HG03521 (cell line): Measurements from ENCODE around the gene NBEAL2.
"Not testable (repeated sequence)": the region's sequence is repeated elsewhere in the genome, so short reads cannot be mapped to it uniquely, and the experiment has no call there.

Experiments
- ATAC-seq: cut with Tn5 transposase; IDR thresholded peaks from one replicate; pipeline ENCODE4 v1.9.1; 2021; ENCODE audit warnings: mild to moderate bottlenecking, moderate library complexity; ENCODE audit not compliant: unreplicated experiment

Gene NBEAL2

GRCh38 chr3:47034868-47035489 is 55.5 kb downstream of the NBEAL2 start:
- ATAC-seq, result no peak

- ATAC-seq, result no peak
These were observed 56.2 kb downstream of the NBEAL2 start for GRCh38 chr3:47035645-47036044.

- no peak for ATAC-seq
These were observed 56.7 kb downstream of the NBEAL2 start for GRCh38 chr3:47036145-47036544.

- ATAC-seq, result not testable (repeated sequence)
These were observed 57.8 kb downstream of the NBEAL2 start for GRCh38 chr3:47037302-47037701.

- no peak for ATAC-seq
These were observed 61.6 kb downstream of the NBEAL2 start for GRCh38 chr3:47041114-47041513.

- no peak for ATAC-seq
These were observed 62.8 kb downstream of the NBEAL2 start for GRCh38 chr3:47042231-47042791.

- no peak for ATAC-seq
These were observed 67.6 kb downstream of the NBEAL2 start for GRCh38 chr3:47047069-47047468.

- ATAC-seq, result no peak
These were observed 68.2 kb downstream of the NBEAL2 start for GRCh38 chr3:47047673-47048072.

- no peak for ATAC-seq
These were observed 74.9 kb downstream of the NBEAL2 start for GRCh38 chr3:47054412-47054811.

GRCh38 chr3:47056705-47057104 is 77.2 kb downstream of the NBEAL2 start:
- ATAC-seq, result no peak

- ATAC-seq, result no peak
These were observed 77.8 kb downstream of the NBEAL2 start for GRCh38 chr3:47057212-47057671.
